GM21360 (cell line): ENCODE measurements around the gene OR10X1.

ENCODE experiments used
- ATAC-seq: cut with Tn5 transposase; IDR thresholded peaks from one replicate; pipeline ENCODE4 v1.9.1; 2021; ENCODE audit warnings: mild to moderate bottlenecking, moderate library complexity; ENCODE audit not compliant: unreplicated experiment

OR10X1 gene

GRCh38 chr1:158579733-158580132 lies at the start of gene OR10X1:
Gene OR10X1, minus strand, starts transcription at chr1:158579899. Its CDS starts 0 bp downstream, at chr1:158579899.
- ATAC-seq: no peak

GRCh38 chr1:158613764-158614163 lies 34.1 kb upstream of the OR10X1 start:
- ATAC-seq: no peak

- no peak for ATAC-seq
These were observed 32.2 kb upstream of the OR10X1 start for GRCh38 chr1:158611916-158612315.

GRCh38 chr1:158607296-158607695 lies 27.6 kb upstream of the OR10X1 start:
- ATAC-seq: no peak

GRCh38 chr1:158604968-158605367 lies 25.3 kb upstream of the OR10X1 start, which contains the start of gene OR10Z1:
Gene OR10Z1, plus strand, starts transcription at chr1:158605268. Its CDS starts 1,171 bp downstream, at chr1:158606439.
- no peak for ATAC-seq

- no peak for ATAC-seq
These were observed 21.0 kb upstream of the OR10X1 start for GRCh38 chr1:158600735-158601134.

- no peak for ATAC-seq
These were observed 7.2 kb upstream of the OR10X1 start for GRCh38 chr1:158586942-158587341.

GRCh38 chr1:158583962-158584361 lies 4.3 kb upstream of the OR10X1 start:
- ATAC-seq: no peak

- no peak for ATAC-seq
These were observed 2.1 kb downstream of the OR10X1 start for GRCh38 chr1:158577561-158577960.

GRCh38 chr1:158572226-158572625 lies 7.5 kb downstream of the OR10X1 start:
- no peak for ATAC-seq

GRCh38 chr1:158570480-158570879 lies 9.2 kb downstream of the OR10X1 start, which contains the start of gene OR6P1:
Gene OR6P1, minus strand, starts transcription at chr1:158570580. Its CDS starts 6,976 bp downstream, at chr1:158563604.
- ATAC-seq: no peak

GRCh38 chr1:158564608-158565007 lies 15.1 kb downstream of the OR10X1 start:
- no peak for ATAC-seq

GRCh38 chr1:158563853-158564252 lies 15.8 kb downstream of the OR10X1 start:
- no peak for ATAC-seq

- no peak for ATAC-seq
These were observed 20.0 kb downstream of the OR10X1 start for GRCh38 chr1:158559696-158560095.

GRCh38 chr1:158554352-158554751 lies 25.3 kb downstream of the OR10X1 start, which contains the start of gene OR6Y1:
Gene OR6Y1, minus strand, starts transcription at chr1:158554405. Its CDS starts 6,300 bp downstream, at chr1:158548105.
- ATAC-seq: no peak

GRCh38 chr1:158552296-158552695 lies 27.4 kb downstream of the OR10X1 start:
- ATAC-seq: no peak

- no peak for ATAC-seq
These were observed 32.2 kb downstream of the OR10X1 start for GRCh38 chr1:158547533-158547932.

- ATAC-seq: no peak
These were observed 42.1 kb downstream of the OR10X1 start for GRCh38 chr1:158537609-158538008.

GRCh38 chr1:158534496-158534895 lies 45.2 kb downstream of the OR10X1 start:
- ATAC-seq: no peak
